H9 (cell line): Measurements from ENCODE around the gene PARPBP. TPM values are rescaled to one million over a fixed set of nuclear protein-coding genes. Genes with fewer than 3 reads are reported as not detected.

ENCODE experiments used
- DNase-seq: peaks from one replicate; pipeline ENCODE4 v3.0.0-alpha.2; 2017
- H2AFZ ChIP-seq: one replicate; pipeline ENCODE4 v1.6.1; 2013; ENCODE audit warnings: mild to moderate bottlenecking, low read length, control low read depth, moderate library complexity
- H2AK5ac ChIP-seq: 2 replicates; pipeline ENCODE4 v1.6.1; 2013; ENCODE audit warnings: low read length, control low read depth, mixed read lengths; ENCODE audit not compliant: insufficient read length
- H2BK120ac ChIP-seq: one replicate; pipeline ENCODE4 v1.6.1; 2013; ENCODE audit warnings: low read depth, mild to moderate bottlenecking, low read length, control low read depth, inconsistent platforms; ENCODE audit not compliant: poor library complexity, severe bottlenecking
- H2BK12ac ChIP-seq: 2 replicates; pipeline ENCODE4 v1.6.1; 2013; ENCODE audit warnings: low read length, control low read depth, mixed read lengths, low read depth; ENCODE audit not compliant: insufficient read length
- H2BK15ac ChIP-seq: 2 replicates; pipeline ENCODE4 v1.6.1; 2013; ENCODE audit warnings: low read depth, low read length, control low read depth
- H2BK20ac ChIP-seq: one replicate; pipeline ENCODE4 v1.6.1; 2013; ENCODE audit warnings: low read depth, mild to moderate bottlenecking, low read length, control low read depth, inconsistent platforms; ENCODE audit not compliant: poor library complexity, severe bottlenecking
- H2BK5ac ChIP-seq: 2 replicates; pipeline ENCODE4 v1.6.1; 2013; ENCODE audit warnings: low read length, control low read depth, mixed read lengths; ENCODE audit not compliant: insufficient read length
- H3K14ac ChIP-seq: 2 replicates; pipeline ENCODE4 v1.6.1; 2013; ENCODE audit warnings: low read length, control low read depth; ENCODE audit not compliant: insufficient read depth
- H3K18ac ChIP-seq: 2 replicates; pipeline ENCODE4 v1.6.1; 2013; ENCODE audit warnings: low read depth, mild to moderate bottlenecking, mixed read lengths, low read length, control low read depth; ENCODE audit not compliant: insufficient read length
- H3K23ac ChIP-seq: 2 replicates; pipeline ENCODE4 v1.6.1; 2013; ENCODE audit warnings: low read length, control low read depth, mixed read lengths, low read depth; ENCODE audit not compliant: insufficient read length
- H3K23me2 ChIP-seq: 2 replicates; pipeline ENCODE4 v1.6.1; 2013; ENCODE audit warnings: low read depth, mild to moderate bottlenecking, mixed read lengths, low read length, control low read depth; ENCODE audit not compliant: insufficient read length, poor library complexity, severe bottlenecking
- H3K27ac ChIP-seq: 2 replicates; pipeline ENCODE4 v1.5.1; 2013; ENCODE audit warnings: low read length, control low read depth, mixed read lengths, low read depth; ENCODE audit not compliant: insufficient read length
- H3K27me3 ChIP-seq: 2 replicates; pipeline ENCODE4 v1.6.1; 2013; ENCODE audit warnings: low read length, control low read depth, inconsistent platforms; ENCODE audit not compliant: insufficient read depth
- H3K4ac ChIP-seq: 2 replicates; pipeline ENCODE4 v1.6.1; 2013; ENCODE audit warnings: low read depth, mild to moderate bottlenecking, control low read depth, inconsistent platforms, low read length, moderate library complexity
- H3K4me1 ChIP-seq: 2 replicates; pipeline ENCODE4 v1.6.1; 2013; ENCODE audit warnings: low read length, control low read depth, inconsistent platforms; ENCODE audit not compliant: insufficient read depth
- H3K4me2 ChIP-seq: 2 replicates; pipeline ENCODE4 v1.6.1; 2013; ENCODE audit warnings: low read length, control low read depth, mixed read lengths; ENCODE audit not compliant: insufficient read length, insufficient read depth
- H3K56ac ChIP-seq: 2 replicates; pipeline ENCODE4 v1.6.1; 2013; ENCODE audit warnings: low read depth, mild to moderate bottlenecking, mixed read lengths, low read length, control low read depth; ENCODE audit not compliant: insufficient read length
- H3K79me1 ChIP-seq: 2 replicates; pipeline ENCODE4 v1.6.1; 2013; ENCODE audit warnings: low read depth, mild to moderate bottlenecking, moderate library complexity, low read length, control low read depth, inconsistent platforms; ENCODE audit not compliant: insufficient read depth, poor library complexity, severe bottlenecking
- H3K79me2 ChIP-seq: 2 replicates; pipeline ENCODE4 v1.6.1; 2013; ENCODE audit warnings: low read length, control low read depth, inconsistent platforms; ENCODE audit not compliant: insufficient read depth
- H3K9ac ChIP-seq: 2 replicates; pipeline ENCODE4 v1.6.1; 2013; ENCODE audit warnings: low read length, control low read depth, mixed read lengths; ENCODE audit not compliant: insufficient read length; ENCODE audit errors: extremely low read depth
- H3K9me3 ChIP-seq: one replicate; pipeline ENCODE4 v1.6.1; 2013; ENCODE audit warnings: low read depth, low read length, inconsistent platforms; ENCODE audit not compliant: control insufficient read depth
- H3T11ph ChIP-seq: one replicate; pipeline ENCODE4 v1.6.1; 2013; ENCODE audit warnings: mild to moderate bottlenecking, low read length, control low read depth, inconsistent platforms
- H4K20me1 ChIP-seq: one replicate; pipeline ENCODE4 v1.6.1; 2013; ENCODE audit not compliant: control insufficient read depth, insufficient read length, insufficient read depth
- H4K5ac ChIP-seq: 2 replicates; pipeline ENCODE4 v1.6.1; 2013; ENCODE audit warnings: low read depth, mild to moderate bottlenecking, mixed read lengths, low read length, control low read depth; ENCODE audit not compliant: insufficient read length
- H4K8ac ChIP-seq: replicated peaks from 2 replicates; pipeline ENCODE4 v1.6.1; 2013; ENCODE audit warnings: low read length, control low read depth, mixed read lengths, low read depth; ENCODE audit not compliant: insufficient read length
- H4K91ac ChIP-seq: 2 replicates; pipeline ENCODE4 v1.6.1; 2013; ENCODE audit warnings: low read depth, mild to moderate bottlenecking, moderate library complexity, mixed read lengths, low read length, control low read depth; ENCODE audit not compliant: insufficient read length
- H3K27ac Mint-ChIP-seq, 3 experiments: 2 replicates in 2 of 3; 3 replicates in 1 of 3; pipeline ENCODE4 v1.8.0; 2020 to 2021; ENCODE audit warnings: mixed read lengths in 3 of 3, mild to moderate bottlenecking in 1 of 3, moderate library complexity in 1 of 3
- H3K27me3 Mint-ChIP-seq: 2 replicates; pipeline ENCODE4 v1.8.0; 2021; ENCODE audit warnings: low read depth, mild to moderate bottlenecking, moderate library complexity, mixed read lengths
- H3K36me3 Mint-ChIP-seq, 3 experiments: 2 replicates in 2 of 3; 3 replicates in 1 of 3; pipeline ENCODE4 v1.8.0; 2020 to 2021; ENCODE audit warnings: low read depth in 3 of 3, mixed read lengths in 3 of 3; ENCODE audit not compliant: insufficient read depth in 1 of 3
- H3K4me1 Mint-ChIP-seq, 2 experiments: 2 replicates each; pipeline ENCODE4 v1.8.0; 2020; ENCODE audit warnings: mixed read lengths in 2 of 2
- H3K4me3 Mint-ChIP-seq, 2 experiments: 2 replicates in 1 of 2; 3 replicates in 1 of 2; pipeline ENCODE4 v1.8.0; 2020 to 2021; ENCODE audit warnings: mild to moderate bottlenecking in 2 of 2, mixed read lengths in 2 of 2, moderate library complexity in 1 of 2
- H3K9me3 Mint-ChIP-seq, 2 experiments: 2 replicates in 1 of 2; 3 replicates in 1 of 2; pipeline ENCODE4 v1.8.0; 2020; ENCODE audit warnings: mild to moderate bottlenecking in 2 of 2, mixed read lengths in 2 of 2, moderate library complexity in 1 of 2
- WGBS: extraction: QIAGEN DNeasy Blood & Tissue Kit; methylation state at CpG from one replicate; pipeline ENCODE4 v1.1.7; 2013; ENCODE audit warnings: missing lambda C conversion rate, low lambda C conversion rate, mixed read lengths; ENCODE audit not compliant: insufficient read length; ENCODE audit errors: extremely low coverage; 5-methylcytosine and 5-hydroxymethylcytosine counted together
- total RNA-seq: library from RNA; stranded (reverse); gene quantifications from 2 replicates; pipeline ENCODE4 v1.2.1, GENCODE V29; 2021
- TF ChIP-seq, protein P1 (sequence below): fragments of 200-600 bp; sonication (generic); conservative IDR thresholded peaks from 3 replicates; pipeline ENCODE4 v1.8.0; 2021; ENCODE audit warnings: antibody characterized with exemption, mild to moderate bottlenecking

Gene PARPBP
- total RNA-seq, 1 experiment from 2014 or later = 32.1 TPM

DNA sequence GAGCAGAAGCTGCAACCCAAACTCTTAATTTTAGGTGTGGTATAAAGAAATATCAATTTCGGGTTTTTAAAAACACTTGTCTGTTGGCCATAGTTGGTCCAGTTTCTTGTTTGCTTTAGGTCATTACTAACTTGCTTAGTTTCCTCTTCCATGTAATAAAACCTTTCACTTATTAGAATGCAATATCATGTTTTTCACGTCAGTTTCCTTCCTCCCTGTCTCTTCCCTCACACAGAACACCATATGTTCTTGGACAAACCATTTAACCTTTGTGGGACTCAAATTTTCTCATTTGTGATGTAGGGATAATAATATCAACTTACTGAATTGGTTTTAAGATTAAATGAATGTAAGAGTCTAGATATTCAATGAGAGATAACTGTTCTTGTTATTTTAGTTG is 54.8 kb downstream of the PARPBP start:
- Histone ChIP-seq H2BK120ac (no peak overlapping the region), H4K20me1 (no peaks in the 10 kb centered on the region), H3K9me3 (no peaks in the 10 kb centered on the region), H4K8ac (no peak overlapping the region), H3K4ac (no peak overlapping the region), H3K56ac (no peak overlapping the region), H3T11ph (no peak overlapping the region), H2BK20ac (no peak overlapping the region), H3K4me2 (no peak overlapping the region), H3K27me3 (no peaks in the 10 kb centered on the region), H4K5ac (no peak overlapping the region), H3K18ac (no peak overlapping the region), H3K14ac (no peak overlapping the region), H3K27ac (no peak overlapping the region), H2AFZ (no peak overlapping the region), H3K79me2 (no peaks in the 10 kb centered on the region), H3K79me1 (no peaks in the 10 kb centered on the region), H2BK12ac (no peak overlapping the region), H2AK5ac (no peak overlapping the region), H2BK5ac (no peak overlapping the region), H4K91ac (no peak overlapping the region), H3K23ac (no peak overlapping the region), H2BK15ac (no peak overlapping the region), H3K23me2 (no peaks in the 10 kb centered on the region), H3K9ac (no peak overlapping the region), H3K4me1 (no peaks in the 10 kb centered on the region)
- Mint-ChIP-seq H3K27ac (no peak overlapping the region), H3K36me3 (peaks cover 3 to 4% (median 4%) of the 10 kb centered on the region in 3 experiments; a peak in 4 of 7 replicates), H3K4me1 (no peaks in the 10 kb centered on the region), H3K27me3 (no peaks in the 10 kb centered on the region; the same call in 1 of the 2 replicates), H3K9me3 (no peaks in the 10 kb centered on the region), H3K4me3 (no peak overlapping the region)
- DNase-seq = no peak
- WGBS = no CpG with 5 or more reads among the region's 2 CpGs
- TF ChIP-seq, protein P1, sequence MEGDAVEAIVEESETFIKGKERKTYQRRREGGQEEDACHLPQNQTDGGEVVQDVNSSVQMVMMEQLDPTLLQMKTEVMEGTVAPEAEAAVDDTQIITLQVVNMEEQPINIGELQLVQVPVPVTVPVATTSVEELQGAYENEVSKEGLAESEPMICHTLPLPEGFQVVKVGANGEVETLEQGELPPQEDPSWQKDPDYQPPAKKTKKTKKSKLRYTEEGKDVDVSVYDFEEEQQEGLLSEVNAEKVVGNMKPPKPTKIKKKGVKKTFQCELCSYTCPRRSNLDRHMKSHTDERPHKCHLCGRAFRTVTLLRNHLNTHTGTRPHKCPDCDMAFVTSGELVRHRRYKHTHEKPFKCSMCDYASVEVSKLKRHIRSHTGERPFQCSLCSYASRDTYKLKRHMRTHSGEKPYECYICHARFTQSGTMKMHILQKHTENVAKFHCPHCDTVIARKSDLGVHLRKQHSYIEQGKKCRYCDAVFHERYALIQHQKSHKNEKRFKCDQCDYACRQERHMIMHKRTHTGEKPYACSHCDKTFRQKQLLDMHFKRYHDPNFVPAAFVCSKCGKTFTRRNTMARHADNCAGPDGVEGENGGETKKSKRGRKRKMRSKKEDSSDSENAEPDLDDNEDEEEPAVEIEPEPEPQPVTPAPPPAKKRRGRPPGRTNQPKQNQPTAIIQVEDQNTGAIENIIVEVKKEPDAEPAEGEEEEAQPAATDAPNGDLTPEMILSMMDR = no peak
